ENCODE measurements around the gene GDI1. TPM values are rescaled to one million over a fixed set of nuclear protein-coding genes. Genes with fewer than 3 reads are reported as not detected.
"Not testable (repeated sequence)": the region's sequence is repeated elsewhere in the genome, so short reads cannot be mapped to it uniquely, and the experiment has no call there.

The GDI1 gene
- total RNA-seq, 4 donors from 2014 or later = 64.9 to 115 (median 73.6) TPM

DNA sequence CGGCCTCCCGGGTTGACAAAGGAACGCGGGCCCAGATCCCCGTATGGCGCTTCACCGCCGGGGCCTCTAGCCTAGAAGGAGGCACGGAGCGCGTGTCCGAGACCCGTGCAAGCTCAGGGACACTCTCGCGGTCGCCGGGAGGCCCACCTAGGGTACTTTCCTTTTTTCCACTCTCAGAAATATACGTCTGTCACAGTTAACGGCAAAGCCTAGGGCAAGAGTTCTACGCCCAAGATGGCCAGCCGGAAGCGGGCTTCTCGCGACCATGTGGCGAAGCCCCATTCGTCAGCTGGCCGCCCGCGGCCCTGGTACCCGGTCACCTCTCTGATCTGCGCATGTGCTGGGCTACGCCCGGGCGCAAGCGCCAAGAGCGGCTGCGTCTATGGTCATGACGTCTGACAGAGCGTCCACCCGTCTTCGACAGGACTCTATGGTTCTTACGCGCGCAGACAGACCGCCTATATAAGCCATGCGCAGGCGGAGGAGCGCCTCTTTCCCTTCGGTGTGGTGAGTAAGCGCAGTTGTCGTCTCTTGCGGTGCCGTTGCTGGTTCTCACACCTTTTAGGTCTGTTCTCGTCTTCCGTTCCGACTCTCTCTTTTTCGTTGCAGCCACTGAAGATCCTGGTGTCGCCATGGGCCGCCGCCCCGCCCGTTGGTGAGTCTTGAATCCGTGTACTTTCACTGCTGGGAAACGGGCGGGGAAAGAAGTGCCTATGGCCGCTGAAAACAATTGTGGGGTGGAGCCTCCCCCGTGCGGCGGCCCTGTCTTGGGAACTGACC, 38.9 kb upstream of the GDI1 start, which contains the start of gene RPL10:
RPL10 (plus strand) TSS at position 490 of the 780 bp plus-strand sequence; CDS start at position 633, 143 bp downstream.
- peaks cover 34% of the 10 kb centered on the region for H3K4me1 ChIP-seq
- no peaks in the 10 kb centered on the region for H3K27me3 ChIP-seq
- no peaks in the 10 kb centered on the region for H3K9me3 ChIP-seq
- peak; percentile 95 for DNase-seq (ENCODE audit: low spot score in 2 of 2)
- peak within 1 kb of the TSS; percentile 70 for H3K4me3 ChIP-seq
- TF ChIP-seq POLR2A (IDR thresholded peaks at IDR 0.05) (peak; percentile 94 to 95), POLR2AphosphoS5 (IDR thresholded peaks at IDR 0.05) (peak; percentile 97 to 100 (median 99)), EP300 (IDR thresholded peaks at IDR 0.05) (no peak)
- TF ChIP-seq, protein P1, sequence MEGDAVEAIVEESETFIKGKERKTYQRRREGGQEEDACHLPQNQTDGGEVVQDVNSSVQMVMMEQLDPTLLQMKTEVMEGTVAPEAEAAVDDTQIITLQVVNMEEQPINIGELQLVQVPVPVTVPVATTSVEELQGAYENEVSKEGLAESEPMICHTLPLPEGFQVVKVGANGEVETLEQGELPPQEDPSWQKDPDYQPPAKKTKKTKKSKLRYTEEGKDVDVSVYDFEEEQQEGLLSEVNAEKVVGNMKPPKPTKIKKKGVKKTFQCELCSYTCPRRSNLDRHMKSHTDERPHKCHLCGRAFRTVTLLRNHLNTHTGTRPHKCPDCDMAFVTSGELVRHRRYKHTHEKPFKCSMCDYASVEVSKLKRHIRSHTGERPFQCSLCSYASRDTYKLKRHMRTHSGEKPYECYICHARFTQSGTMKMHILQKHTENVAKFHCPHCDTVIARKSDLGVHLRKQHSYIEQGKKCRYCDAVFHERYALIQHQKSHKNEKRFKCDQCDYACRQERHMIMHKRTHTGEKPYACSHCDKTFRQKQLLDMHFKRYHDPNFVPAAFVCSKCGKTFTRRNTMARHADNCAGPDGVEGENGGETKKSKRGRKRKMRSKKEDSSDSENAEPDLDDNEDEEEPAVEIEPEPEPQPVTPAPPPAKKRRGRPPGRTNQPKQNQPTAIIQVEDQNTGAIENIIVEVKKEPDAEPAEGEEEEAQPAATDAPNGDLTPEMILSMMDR (IDR thresholded peaks at IDR 0.05) = no peak
- WGBS = 48% methylated on average over 51 of the region's 69 CpGs
- H3K27ac ChIP-seq = peak within 1 kb of the TSS; percentile 98
- H3K36me3 ChIP-seq = peaks cover 8% of the 10 kb centered on the region

DNA sequence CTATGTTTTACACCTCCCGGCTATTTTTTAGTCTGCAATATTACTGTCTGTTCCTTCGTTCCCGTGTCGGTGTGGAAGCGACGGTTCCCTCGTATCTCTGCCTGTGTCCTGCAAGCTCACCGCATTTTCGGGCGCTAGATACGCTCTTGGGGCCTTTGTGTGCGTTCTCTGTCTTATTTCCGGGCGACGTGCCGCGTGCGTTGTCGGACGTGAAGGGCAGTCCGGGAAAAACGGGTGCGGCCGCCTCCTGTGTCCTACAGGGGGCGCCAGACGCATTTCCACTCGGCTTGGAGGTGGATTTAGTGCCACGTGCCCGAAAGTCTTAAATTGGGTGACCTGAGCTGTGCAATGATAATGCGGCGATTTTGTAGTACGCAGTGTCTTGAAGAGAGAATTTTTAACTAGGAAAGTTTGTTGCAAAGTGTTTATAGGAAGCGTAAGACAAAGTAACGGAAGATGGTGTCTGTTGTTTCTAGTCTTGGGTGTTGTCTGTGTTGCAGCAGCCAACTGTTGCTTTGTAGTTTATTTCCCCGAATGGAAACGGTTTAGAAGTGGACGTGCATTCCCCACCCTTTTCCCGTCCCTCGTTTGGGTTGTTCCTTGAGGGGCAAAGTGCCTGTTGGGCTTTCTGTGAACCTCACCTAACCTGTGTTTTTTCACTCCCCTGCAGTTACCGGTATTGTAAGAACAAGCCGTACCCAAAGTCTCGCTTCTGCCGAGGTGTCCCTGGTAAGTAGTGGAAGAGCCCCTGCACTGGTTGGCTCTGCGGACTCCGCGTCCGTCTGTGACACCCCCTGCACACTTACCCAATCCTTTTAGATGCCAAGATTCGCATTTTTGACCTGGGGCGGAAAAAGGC, 38.1 kb upstream of the GDI1 start:
- DNase-seq (ENCODE audit: low spot score in 2 of 2) = peak; percentile 93 to 94
- peaks cover 8% of the 10 kb centered on the region for H3K36me3 ChIP-seq
- 36% methylated on average over 49 of the region's 49 CpGs for WGBS
- H3K9me3 ChIP-seq = no peaks in the 10 kb centered on the region
- peak overlapping the region; percentile 98 for H3K27ac ChIP-seq
- TF ChIP-seq POLR2AphosphoS5 (IDR thresholded peaks at IDR 0.05) = peak in 1 of 3 donors; percentile 10
- no peak for TF ChIP-seq POLR2A (IDR thresholded peaks at IDR 0.05)
- TF ChIP-seq, protein P1 (IDR thresholded peaks at IDR 0.05) = peak; percentile 71 to 83
- H3K4me3 ChIP-seq = peak overlapping the region; percentile 70
- no peaks in the 10 kb centered on the region for H3K27me3 ChIP-seq
- H3K4me1 ChIP-seq = peaks cover 34% of the 10 kb centered on the region

DNA sequence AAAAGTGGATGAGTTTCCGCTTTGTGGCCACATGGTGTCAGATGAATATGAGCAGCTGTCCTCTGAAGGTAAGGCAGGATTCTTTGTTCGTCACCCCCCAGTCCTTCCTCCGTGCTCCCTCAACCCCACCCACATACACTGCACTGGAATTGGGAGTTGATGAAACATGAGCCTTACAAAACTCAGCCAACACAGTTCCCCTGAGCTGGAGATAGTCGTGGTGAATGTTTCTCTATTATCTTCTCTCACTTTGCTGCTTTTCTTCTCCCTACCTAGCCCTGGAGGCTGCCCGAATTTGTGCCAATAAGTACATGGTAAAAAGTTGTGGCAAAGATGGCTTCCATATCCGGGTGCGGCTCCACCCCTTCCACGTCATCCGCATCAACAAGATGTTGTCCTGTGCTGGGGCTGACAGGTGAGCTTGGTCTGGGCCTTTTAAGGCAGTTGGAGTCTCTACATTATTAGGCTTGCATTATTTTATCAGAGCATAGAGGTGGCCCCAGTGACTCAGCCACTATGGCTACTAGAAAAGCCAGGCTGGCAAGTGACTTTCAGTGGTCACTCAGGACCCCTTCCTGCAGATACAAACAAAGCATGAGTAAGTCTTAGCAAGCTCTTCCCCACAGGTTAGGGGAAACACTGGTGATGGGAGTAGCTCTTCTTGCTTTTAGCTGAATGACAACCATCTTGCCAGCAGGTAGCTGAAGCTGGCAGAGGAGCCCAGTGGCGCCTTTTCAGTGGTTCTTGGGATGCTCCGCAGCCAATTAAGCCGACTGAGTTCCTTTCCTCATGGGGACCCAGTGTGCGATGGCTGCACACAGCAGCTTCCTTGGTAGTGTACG, 37.2 kb upstream of the GDI1 start:
- no peak for DNase-seq (ENCODE audit: low spot score in 2 of 2)
- peaks cover 34% of the 10 kb centered on the region for H3K4me1 ChIP-seq
- TF ChIP-seq POLR2AphosphoS5 (IDR thresholded peaks at IDR 0.05) (no peak), POLR2A (IDR thresholded peaks at IDR 0.05) (no peak), EP300 (IDR thresholded peaks at IDR 0.05) (no peak)
- TF ChIP-seq, protein P1 (IDR thresholded peaks at IDR 0.05) = no peak
- H3K9me3 ChIP-seq = no peaks in the 10 kb centered on the region
- WGBS = 63% methylated on average over 12 of the region's 14 CpGs
- H3K27me3 ChIP-seq = no peaks in the 10 kb centered on the region
- H3K27ac ChIP-seq = peak overlapping the region; percentile 98
- peaks cover 8% of the 10 kb centered on the region for H3K36me3 ChIP-seq
- peak overlapping the region; percentile 70 for H3K4me3 ChIP-seq

DNA sequence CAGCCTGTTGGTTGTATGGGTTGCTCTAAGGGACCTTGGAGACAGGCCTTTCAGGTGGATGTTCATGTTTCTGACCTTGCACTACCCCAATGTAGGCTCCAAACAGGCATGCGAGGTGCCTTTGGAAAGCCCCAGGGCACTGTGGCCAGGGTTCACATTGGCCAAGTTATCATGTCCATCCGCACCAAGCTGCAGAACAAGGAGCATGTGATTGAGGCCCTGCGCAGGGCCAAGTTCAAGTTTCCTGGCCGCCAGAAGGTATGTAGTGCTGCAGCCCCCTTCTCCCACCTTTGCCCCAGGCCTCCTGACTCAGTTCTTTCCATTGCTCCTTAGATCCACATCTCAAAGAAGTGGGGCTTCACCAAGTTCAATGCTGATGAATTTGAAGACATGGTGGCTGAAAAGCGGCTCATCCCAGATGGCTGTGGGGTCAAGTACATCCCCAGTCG, 36.6 kb upstream of the GDI1 start:
- Histone ChIP-seq H3K4me3 (peak overlapping the region; percentile 70), H3K4me1 (peaks cover 34% of the 10 kb centered on the region)
- H3K27me3 ChIP-seq; H3K9me3 ChIP-seq; H3K27ac ChIP-seq; DNase-seq (ENCODE audit: low spot score in 2 of 2); H3K36me3 ChIP-seq: not testable (repeated sequence)
- 69% methylated on average over 5 of the region's 6 CpGs for WGBS

DNA sequence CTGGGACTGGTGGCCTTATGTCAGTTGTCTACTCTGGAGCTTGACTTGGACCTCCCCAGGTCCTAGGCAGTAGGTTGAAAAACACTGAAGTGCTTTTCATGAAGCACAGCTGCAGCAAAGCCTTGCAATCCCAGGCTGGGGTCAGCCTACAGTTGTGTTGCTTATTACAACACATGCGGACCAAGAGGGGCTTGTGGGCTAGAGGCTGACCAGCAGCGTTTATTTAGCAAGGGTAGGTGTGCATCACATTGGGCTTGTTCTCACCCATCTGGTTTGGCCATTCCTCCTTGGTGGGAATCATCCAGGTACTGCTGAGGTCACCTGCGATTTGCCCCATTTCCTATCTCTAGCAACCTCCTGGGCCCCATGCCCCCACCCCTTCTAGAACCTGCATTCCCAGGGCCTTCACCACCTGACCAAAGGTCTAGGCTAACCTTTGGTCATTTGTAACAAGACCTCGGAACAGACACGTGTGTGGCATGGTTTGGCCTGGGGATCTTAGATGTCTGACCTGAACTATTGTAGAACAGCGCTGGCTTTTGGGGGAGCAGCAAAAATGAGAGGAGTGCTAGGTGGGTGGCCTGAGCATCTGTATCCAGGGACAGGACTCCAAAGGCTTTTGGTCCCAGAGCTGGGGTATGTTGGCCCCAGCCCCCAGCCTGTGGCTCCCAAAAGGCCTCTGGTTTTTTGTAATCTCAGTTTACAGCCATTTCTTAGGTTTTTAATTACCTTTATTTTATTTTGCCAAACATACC, 35.7 kb upstream of the GDI1 start:
- Histone ChIP-seq H3K27me3 (no peaks in the 10 kb centered on the region), H3K9me3 (no peaks in the 10 kb centered on the region), H3K4me1 (peaks cover 34% of the 10 kb centered on the region), H3K36me3 (peaks cover 8% of the 10 kb centered on the region), H3K4me3 (no peak overlapping the region), H3K27ac (no peak overlapping the region)
- TF ChIP-seq POLR2A (IDR thresholded peaks at IDR 0.05) (no peak), EP300 (IDR thresholded peaks at IDR 0.05) (no peak), POLR2AphosphoS5 (IDR thresholded peaks at IDR 0.05) (no peak)
- TF ChIP-seq, protein P1 (IDR thresholded peaks at IDR 0.05) = no peak
- no peak for DNase-seq (ENCODE audit: low spot score in 2 of 2)
- WGBS = 60% methylated on average over 6 of the region's 6 CpGs
